GM23338 (cell line): ENCODE data around the gene SCN9A. TPM values are rescaled to one million over a fixed set of nuclear protein-coding genes. Genes with fewer than 3 reads are reported as not detected.

Experiments
- ATAC-seq: fragments of 200-7000 bp; cut with Tn5 transposase; 3 replicates; pipeline ENCODE4 v1.9.1; 2020
- DNase-seq: peaks from one replicate; pipeline ENCODE4 v3.0.0-alpha.2; 2015; ENCODE audit warnings: low spot score
- H2AFZ ChIP-seq: fragments of 200-600 bp; sonication (generic); 2 replicates; pipeline ENCODE4 v1.8.0; 2016; ENCODE audit warnings: antibody characterized with exemption, mild to moderate bottlenecking, moderate library complexity
- H3F3A ChIP-seq: fragments of 200-600 bp; sonication (generic); replicated peaks from 2 replicates; pipeline ENCODE4 v1.8.0; 2017; ENCODE audit warnings: antibody characterized with exemption, mixed run types, low read depth
- H3K27ac ChIP-seq: fragments of 200-600 bp; sonication (generic); 2 replicates; pipeline ENCODE4 v1.6.1; 2016; ENCODE audit warnings: low read depth
- H3K27me3 ChIP-seq: fragments of 200-600 bp; sonication (generic); 2 replicates; pipeline ENCODE4 v1.8.0; 2016; ENCODE audit warnings: mild to moderate bottlenecking, mixed run types, moderate library complexity; ENCODE audit not compliant: insufficient read depth
- H3K36me3 ChIP-seq: fragments of 200-600 bp; sonication (generic); 2 replicates; pipeline ENCODE4 v1.8.0; 2016; ENCODE audit warnings: mild to moderate bottlenecking; ENCODE audit not compliant: insufficient read depth
- H3K4me1 ChIP-seq: fragments of 200-600 bp; sonication (generic); 2 replicates; pipeline ENCODE4 v1.8.0; 2016; ENCODE audit warnings: mild to moderate bottlenecking, moderate library complexity; ENCODE audit not compliant: insufficient read depth
- H3K4me2 ChIP-seq: fragments of 200-600 bp; sonication (generic); 2 replicates; pipeline ENCODE4 v1.7.1; 2017; ENCODE audit warnings: mixed run types
- H3K4me3 ChIP-seq: fragments of 200-600 bp; sonication (generic); 2 replicates; pipeline ENCODE4 v1.6.1; 2016; ENCODE audit warnings: mixed run types
- H3K79me2 ChIP-seq: fragments of 200-600 bp; sonication (generic); replicated peaks from 2 replicates; pipeline ENCODE4 v1.8.0; 2017; ENCODE audit warnings: mild to moderate bottlenecking; ENCODE audit not compliant: insufficient read depth
- H3K9me2 ChIP-seq: fragments of 200-600 bp; sonication (generic); 2 replicates; pipeline ENCODE4 v1.8.0; 2017; ENCODE audit not compliant: insufficient read depth
- H4K20me1 ChIP-seq: fragments of 200-600 bp; sonication (generic); replicated peaks from 2 replicates; pipeline ENCODE4 v1.8.0; 2017; ENCODE audit warnings: mild to moderate bottlenecking; ENCODE audit not compliant: insufficient read depth
- H3K27ac Mint-ChIP-seq: 2 replicates; pipeline ENCODE4 v1.8.0; 2020; ENCODE audit warnings: inconsistent platforms, mild to moderate bottlenecking, moderate library complexity, mixed read lengths
- H3K27me3 Mint-ChIP-seq: 3 replicates; pipeline ENCODE4 v1.8.0; 2022; ENCODE audit warnings: low read depth, mild to moderate bottlenecking, moderate library complexity, mixed read lengths, inconsistent platforms; ENCODE audit not compliant: insufficient read depth, poor library complexity
- H3K36me3 Mint-ChIP-seq: 3 replicates; pipeline ENCODE4 v1.8.0; 2021; ENCODE audit warnings: low read depth, mild to moderate bottlenecking, inconsistent platforms, moderate library complexity, mixed read lengths
- H3K4me1 Mint-ChIP-seq: 3 replicates; pipeline ENCODE4 v1.8.0; 2020; ENCODE audit warnings: mild to moderate bottlenecking, inconsistent platforms, mixed read lengths
- H3K4me3 Mint-ChIP-seq: 3 replicates; pipeline ENCODE4 v1.8.0; 2021; ENCODE audit warnings: moderate library complexity, mild to moderate bottlenecking, inconsistent platforms, mixed read lengths
- H3K9me3 Mint-ChIP-seq: 3 replicates; pipeline ENCODE4 v1.8.0; 2020; ENCODE audit warnings: moderate library complexity, mild to moderate bottlenecking, inconsistent platforms, mixed read lengths
- CREB1 ChIP-seq: fragments of 250-450 bp; sonication (Bioruptor Pico); IDR thresholded peaks from 2 replicates; pipeline ENCODE4 v1.5.0; 2020; ENCODE audit warnings: low read depth, mild to moderate bottlenecking, moderate library complexity
- EZH2 ChIP-seq: fragments of 200-600 bp; sonication (generic); IDR thresholded peaks from one replicate; pipeline ENCODE4 v1.8.0; 2017; ENCODE audit warnings: antibody characterized with exemption, mild to moderate bottlenecking, low read depth; ENCODE audit not compliant: unreplicated experiment
- JUNB ChIP-seq: IDR thresholded peaks from one replicate; pipeline ENCODE4 v1.6.1; 2016; ENCODE audit warnings: antibody characterized with exemption; ENCODE audit not compliant: unreplicated experiment
- NANOG ChIP-seq: IDR thresholded peaks from 2 replicates; pipeline ENCODE4 v1.6.1; 2016; ENCODE audit warnings: antibody characterized with exemption, borderline replicate concordance
- POLR2AphosphoS5 ChIP-seq: IDR thresholded peaks from 2 replicates; pipeline ENCODE4 v1.6.1; 2016; ENCODE audit warnings: antibody characterized with exemption, low read depth
- ZNF114 ChIP-seq: fragments of 250-450 bp; sonication (Bioruptor Pico); IDR thresholded peaks from 2 replicates; pipeline ENCODE4 v1.5.0; 2020; ENCODE audit warnings: mild to moderate bottlenecking, moderate library complexity
- ZNF331 ChIP-seq: fragments of 250-450 bp; sonication (Bioruptor Pico); IDR thresholded peaks from 2 replicates; pipeline ENCODE4 v1.5.0; 2020; ENCODE audit warnings: low read depth, mild to moderate bottlenecking, moderate library complexity
- ZNF462 ChIP-seq: fragments of 250-450 bp; sonication (Bioruptor Pico); IDR thresholded peaks from 2 replicates; pipeline ENCODE4 v1.5.0; 2020; ENCODE audit warnings: mild to moderate bottlenecking, moderate library complexity
- polyA plus RNA-seq: library from polyadenylated mRNA; unstranded; fragments of >200 nt; fragmentation: Nextera tagmentation; extraction: Ambion mirVana; gene quantifications from 2 replicates; pipeline ENCODE4 v1.2.1, GENCODE V29; 2016
- total RNA-seq: library from RNA; depleted of rRNA; stranded (reverse); fragments of >200 nt; shearing (Covaris generic); gene quantifications from 2 replicates; pipeline ENCODE4 v1.2.3, GENCODE V29; 2014
- TF ChIP-seq, protein P1 (sequence below), 2 experiments: fragments of 200-600 bp in 1 of 2; sonication (generic) in 1 of 2; conservative IDR thresholded peaks; 2 replicates each; pipeline versions ENCODE4 v1.5.1 to v1.6.1; 2016 to 2017; ENCODE audit warnings: antibody characterized with exemption in 2 of 2, low read depth in 2 of 2, mild to moderate bottlenecking in 2 of 2, moderate library complexity in 1 of 2
- TF ChIP-seq, protein P2 (sequence below): IDR thresholded peaks from 2 replicates; pipeline ENCODE4 v1.6.1; 2016; ENCODE audit warnings: antibody characterized with exemption

Gene SCN9A
- total and polyA plus RNA-seq, 2 experiments from 2014 or later: 8.8 to 9.5 TPM

DNA sequence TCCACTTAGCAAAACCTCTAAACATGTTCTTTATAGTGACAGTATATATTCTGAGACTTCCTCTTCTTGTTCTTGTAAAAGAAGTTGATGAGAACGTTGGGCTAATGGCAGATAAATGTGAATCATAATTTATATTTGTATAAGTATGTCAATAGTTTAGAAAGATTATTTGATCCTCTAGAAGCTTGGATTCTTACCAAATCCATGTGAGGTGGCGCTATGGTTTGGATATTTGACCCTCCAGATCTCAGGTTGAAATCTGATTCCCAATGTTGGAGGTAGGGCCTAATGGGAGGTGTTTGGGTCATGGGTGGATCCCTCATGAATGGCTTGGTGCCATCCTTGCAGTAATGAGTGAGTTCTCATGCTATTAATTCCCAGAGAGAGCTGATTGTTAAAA, 218.2 kb downstream of the SCN9A start:
- H3K27me3 Mint-ChIP-seq: peaks cover 2% of the 10 kb centered on the region
- Histone ChIP-seq H3K9me2 (no peaks in the 10 kb centered on the region; the same call in 1 of the 2 replicates), H3K27ac (no peak overlapping the region), H3F3A (no peaks in the 10 kb centered on the region), H3K4me1 (no peaks in the 10 kb centered on the region), H3K27me3 (no peaks in the 10 kb centered on the region), H4K20me1 (no peaks in the 10 kb centered on the region), H3K4me3 (no peak overlapping the region), H2AFZ (peak overlapping the region; percentile 54; the same call in 1 of the 2 replicates), H3K4me2 (no peak overlapping the region), H3K79me2 (no peaks in the 10 kb centered on the region), H3K36me3 (no peaks in the 10 kb centered on the region)
- no peaks in the 10 kb centered on the region for H3K36me3 Mint-ChIP-seq
- ATAC-seq (no peak), DNase-seq (no peak)
- H3K4me1 Mint-ChIP-seq: no peaks in the 10 kb centered on the region
- H3K9me3 Mint-ChIP-seq: no peaks in the 10 kb centered on the region
- no peak overlapping the region for H3K27ac Mint-ChIP-seq
- no peak overlapping the region for H3K4me3 Mint-ChIP-seq
- TF ChIP-seq, protein P1, sequence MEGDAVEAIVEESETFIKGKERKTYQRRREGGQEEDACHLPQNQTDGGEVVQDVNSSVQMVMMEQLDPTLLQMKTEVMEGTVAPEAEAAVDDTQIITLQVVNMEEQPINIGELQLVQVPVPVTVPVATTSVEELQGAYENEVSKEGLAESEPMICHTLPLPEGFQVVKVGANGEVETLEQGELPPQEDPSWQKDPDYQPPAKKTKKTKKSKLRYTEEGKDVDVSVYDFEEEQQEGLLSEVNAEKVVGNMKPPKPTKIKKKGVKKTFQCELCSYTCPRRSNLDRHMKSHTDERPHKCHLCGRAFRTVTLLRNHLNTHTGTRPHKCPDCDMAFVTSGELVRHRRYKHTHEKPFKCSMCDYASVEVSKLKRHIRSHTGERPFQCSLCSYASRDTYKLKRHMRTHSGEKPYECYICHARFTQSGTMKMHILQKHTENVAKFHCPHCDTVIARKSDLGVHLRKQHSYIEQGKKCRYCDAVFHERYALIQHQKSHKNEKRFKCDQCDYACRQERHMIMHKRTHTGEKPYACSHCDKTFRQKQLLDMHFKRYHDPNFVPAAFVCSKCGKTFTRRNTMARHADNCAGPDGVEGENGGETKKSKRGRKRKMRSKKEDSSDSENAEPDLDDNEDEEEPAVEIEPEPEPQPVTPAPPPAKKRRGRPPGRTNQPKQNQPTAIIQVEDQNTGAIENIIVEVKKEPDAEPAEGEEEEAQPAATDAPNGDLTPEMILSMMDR (conservative IDR thresholded peaks at IDR 0.05; ENCODE audit: low read depth in 2 of 2): no peak
- TF ChIP-seq ZNF331 (CRISPR knock-in tag): no peak
- TF ChIP-seq EZH2: no peak
- no peak for TF ChIP-seq CREB1 (CRISPR knock-in tag)

DNA sequence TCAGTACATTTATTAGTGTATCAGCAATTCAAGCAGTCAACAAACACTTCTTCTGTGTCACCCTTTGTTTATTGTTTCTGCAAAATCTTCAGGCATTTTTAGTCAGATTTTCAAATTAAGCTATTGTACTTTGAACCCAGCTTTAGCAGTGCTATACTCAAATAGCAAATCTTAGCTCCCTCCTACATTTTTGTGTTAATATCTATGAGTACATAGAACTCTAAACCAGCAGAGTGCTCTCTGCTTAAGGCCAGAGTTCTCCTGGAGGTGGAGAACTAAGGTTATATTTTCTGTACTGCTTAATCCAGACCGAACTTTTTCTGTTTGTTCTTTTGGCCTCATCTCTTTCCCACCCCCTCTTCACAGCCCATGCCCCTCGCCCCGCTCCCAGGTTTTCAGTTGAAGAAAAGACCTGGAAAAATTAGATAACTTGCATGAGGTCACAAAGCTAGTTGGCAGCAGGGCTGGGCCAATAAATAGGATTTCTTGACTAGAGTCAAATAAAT, 218.7 kb downstream of the SCN9A start:
- Histone ChIP-seq H3K27me3 (no peaks in the 10 kb centered on the region), H3K4me1 (no peaks in the 10 kb centered on the region), H3K4me3 (no peak overlapping the region), H2AFZ (no peak overlapping the region), H4K20me1 (no peaks in the 10 kb centered on the region), H3K79me2 (no peaks in the 10 kb centered on the region), H3K4me2 (no peak overlapping the region), H3K9me2 (no peaks in the 10 kb centered on the region; the same call in 1 of the 2 replicates), H3F3A (no peaks in the 10 kb centered on the region), H3K36me3 (no peaks in the 10 kb centered on the region), H3K27ac (no peak overlapping the region)
- no peak for ATAC-seq
- no peaks in the 10 kb centered on the region for H3K9me3 Mint-ChIP-seq
- no peak for DNase-seq
- H3K4me1 Mint-ChIP-seq: no peaks in the 10 kb centered on the region
- no peak overlapping the region for H3K4me3 Mint-ChIP-seq
- no peaks in the 10 kb centered on the region for H3K36me3 Mint-ChIP-seq
- H3K27me3 Mint-ChIP-seq: no peaks in the 10 kb centered on the region
- no peak overlapping the region for H3K27ac Mint-ChIP-seq
- TF ChIP-seq, protein P2, sequence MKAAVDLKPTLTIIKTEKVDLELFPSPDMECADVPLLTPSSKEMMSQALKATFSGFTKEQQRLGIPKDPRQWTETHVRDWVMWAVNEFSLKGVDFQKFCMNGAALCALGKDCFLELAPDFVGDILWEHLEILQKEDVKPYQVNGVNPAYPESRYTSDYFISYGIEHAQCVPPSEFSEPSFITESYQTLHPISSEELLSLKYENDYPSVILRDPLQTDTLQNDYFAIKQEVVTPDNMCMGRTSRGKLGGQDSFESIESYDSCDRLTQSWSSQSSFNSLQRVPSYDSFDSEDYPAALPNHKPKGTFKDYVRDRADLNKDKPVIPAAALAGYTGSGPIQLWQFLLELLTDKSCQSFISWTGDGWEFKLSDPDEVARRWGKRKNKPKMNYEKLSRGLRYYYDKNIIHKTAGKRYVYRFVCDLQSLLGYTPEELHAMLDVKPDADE: no peak
- TF ChIP-seq POLR2AphosphoS5 (no peak), CREB1 (CRISPR knock-in tag) (no peak), ZNF114 (no peak), EZH2 (no peak), ZNF462 (no peak), NANOG (no peak), JUNB (no peak)
- TF ChIP-seq, protein P1 (conservative IDR thresholded peaks at IDR 0.05; ENCODE audit: low read depth in 2 of 2): no peak
